HG02840 (cell line): ENCODE data around the gene MX1.
"Not testable (repeated sequence)": the region's sequence is repeated elsewhere in the genome, so short reads cannot be mapped to it uniquely, and the experiment has no call there.

Experiments used
- ATAC-seq: cut with Tn5 transposase; IDR thresholded peaks from one replicate; pipeline ENCODE4 v1.9.1; 2021; ENCODE audit warnings: mild to moderate bottlenecking, moderate library complexity, moderate number of reproducible peaks; ENCODE audit not compliant: unreplicated experiment, low FRiP score

The MX1 gene

DNA sequence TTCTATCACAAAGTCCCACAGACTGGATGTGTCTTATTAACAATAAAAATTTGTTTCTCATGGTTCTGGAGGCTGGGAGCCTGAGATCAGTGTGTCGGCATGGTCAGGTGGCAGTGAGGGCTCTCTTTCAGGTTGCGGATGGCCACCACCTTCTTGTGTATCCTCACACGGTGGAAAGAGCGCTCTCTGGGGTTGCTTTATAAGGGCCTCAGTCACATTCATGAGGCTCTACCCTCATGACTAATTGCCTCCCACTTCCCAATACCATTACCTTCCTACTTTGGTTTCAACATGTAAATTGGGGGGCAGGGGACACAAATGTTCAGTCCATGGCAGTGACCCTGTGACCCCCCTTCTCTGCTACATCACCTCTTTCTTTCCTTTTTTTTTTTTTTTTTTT, 20.7 kb upstream of the MX1 start:
- ATAC-seq: no peak

DNA sequence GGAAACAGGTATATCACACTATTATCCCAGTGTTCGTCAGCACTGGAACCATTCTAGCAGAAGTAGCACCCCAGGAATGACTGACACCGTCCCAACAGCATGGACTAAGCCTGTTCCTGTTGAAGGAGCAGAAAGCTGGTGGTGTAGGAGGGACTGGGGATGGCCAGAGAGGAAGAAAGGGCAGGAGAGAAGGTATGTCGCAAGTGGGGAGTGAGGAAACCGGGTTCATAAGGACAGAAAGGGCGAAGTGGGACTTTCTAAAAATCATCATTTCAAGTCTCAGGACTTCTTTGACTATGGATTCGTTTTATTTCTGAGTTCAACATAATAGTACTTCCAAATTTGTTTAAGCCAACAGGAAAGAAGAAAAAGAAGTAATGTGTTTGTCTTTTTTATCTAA, 19.7 kb upstream of the MX1 start:
- ATAC-seq: no peak

DNA sequence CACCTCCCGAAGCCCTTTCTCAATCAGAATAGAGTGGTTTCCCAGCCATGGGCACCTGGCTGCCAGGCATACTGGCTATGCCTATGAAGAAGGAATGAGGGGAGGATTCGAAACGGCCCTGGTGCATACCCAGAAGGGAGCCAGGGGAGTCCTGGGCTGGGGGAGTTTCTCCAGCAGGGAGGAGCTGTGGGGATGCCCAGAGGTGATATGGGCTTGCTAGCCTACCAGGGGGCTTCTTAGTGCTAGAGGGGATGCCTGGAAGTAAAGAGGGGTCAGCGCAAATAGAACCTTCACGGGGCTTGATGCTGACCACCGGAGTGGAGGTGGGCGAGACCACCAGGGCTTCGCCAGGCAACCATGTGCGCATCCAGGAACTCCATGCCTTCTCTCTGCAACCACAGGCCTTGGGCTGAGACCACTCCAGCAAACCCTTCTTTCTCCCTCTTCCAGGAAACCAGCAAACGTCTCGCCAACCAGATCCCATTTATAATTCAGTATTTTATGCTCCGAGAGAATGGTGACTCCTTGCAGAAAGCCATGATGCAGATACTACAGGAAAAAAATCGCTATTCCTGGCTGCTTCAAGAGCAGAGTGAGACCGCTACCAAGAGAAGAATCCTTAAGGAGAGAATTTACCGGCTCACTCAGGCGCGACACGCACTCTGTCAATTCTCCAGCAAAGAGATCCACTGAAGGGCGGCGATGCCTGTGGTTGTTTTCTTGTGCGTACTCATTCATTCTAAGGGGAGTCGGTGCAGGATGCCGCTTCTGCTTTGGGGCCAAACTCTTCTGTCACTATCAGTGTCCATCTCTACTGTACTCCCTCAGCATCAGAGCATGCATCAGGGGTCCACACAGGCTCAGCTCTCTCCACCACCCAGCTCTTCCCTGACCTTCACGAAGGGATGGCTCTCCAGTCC, 18.2 kb upstream of the MX1 start:
- ATAC-seq: no peak

DNA sequence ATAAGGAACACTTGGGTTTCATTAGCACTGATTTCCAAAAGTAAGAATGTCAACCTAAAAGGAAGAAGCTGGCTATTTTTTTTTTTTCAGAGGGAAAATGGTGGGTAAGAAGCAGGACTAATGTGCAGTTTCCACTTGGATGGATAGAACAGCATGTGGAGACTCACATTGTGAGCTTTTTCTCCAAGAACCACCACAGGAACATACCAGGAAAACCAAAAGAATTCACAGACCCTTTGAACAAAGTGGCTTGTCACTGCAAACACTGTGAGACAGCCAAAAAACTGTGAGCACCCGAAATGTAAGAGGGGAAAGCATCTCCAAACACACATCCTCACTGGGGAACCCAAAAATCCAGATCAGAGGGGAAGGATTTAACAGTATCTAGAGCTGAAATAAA, 15.7 kb upstream of the MX1 start:
- ATAC-seq: no peak

DNA sequence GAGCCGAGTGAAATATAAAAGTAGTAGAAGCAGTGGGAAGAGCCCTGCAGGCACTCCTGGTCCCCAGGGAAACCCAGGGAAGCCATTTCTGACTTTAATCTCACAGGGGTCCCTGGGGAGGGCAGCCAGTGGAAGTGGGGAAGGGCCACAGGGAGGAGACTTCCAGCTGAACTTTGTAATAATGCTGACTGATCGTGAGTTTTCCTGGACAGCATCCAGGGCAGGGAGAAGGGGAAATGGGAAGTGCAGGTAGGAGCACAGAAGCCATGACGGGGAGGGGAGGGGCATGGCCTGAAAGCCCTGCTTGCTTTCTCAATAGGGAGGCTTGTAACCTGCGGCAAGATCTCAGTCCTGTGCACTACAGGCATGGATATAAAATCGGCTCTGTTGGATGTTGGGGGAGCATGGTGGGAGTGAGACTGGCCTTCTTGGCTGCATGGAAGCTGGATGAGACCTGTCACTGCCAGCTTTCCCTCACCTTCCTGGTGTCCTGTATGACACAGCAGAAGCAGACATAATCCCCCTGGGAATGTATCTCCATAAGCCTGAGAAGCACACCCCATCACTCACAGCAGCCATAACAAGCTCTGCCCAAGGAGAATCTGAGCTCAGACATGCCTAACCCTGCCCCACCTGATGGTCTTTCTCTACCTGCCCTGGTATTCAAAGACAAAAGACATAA, 15.1 kb upstream of the MX1 start:
- no peak for ATAC-seq

DNA sequence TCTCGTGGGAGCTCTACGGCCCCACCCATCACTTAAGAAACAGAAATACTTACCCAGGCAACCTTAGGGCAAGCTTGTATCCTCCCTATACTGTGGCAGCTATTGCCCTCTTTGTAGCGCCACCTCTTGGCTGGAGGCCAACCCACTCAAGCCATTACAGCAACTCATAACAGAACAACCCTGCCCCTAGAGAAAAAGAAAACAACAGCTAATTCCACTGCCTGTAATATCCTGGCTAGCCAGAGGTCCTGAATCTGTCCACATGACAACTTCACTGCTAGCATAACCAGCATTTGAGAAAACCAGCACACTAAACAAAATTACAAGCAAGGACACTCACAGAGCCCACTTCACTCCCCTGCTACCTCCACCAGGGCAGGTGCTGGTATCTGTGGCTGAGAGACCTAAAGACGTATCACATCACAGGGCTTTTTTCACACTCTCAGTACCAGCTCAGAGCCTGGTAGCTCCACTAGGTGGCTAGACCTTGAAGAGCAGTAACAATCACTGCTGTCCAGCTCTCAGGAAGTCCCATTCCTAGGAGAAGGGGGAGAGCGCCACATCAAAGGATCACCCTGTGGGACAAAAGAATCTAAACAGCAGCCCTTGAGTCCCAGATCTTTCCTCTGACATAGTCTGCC, 14.5 kb upstream of the MX1 start:
- ATAC-seq: no peak

DNA sequence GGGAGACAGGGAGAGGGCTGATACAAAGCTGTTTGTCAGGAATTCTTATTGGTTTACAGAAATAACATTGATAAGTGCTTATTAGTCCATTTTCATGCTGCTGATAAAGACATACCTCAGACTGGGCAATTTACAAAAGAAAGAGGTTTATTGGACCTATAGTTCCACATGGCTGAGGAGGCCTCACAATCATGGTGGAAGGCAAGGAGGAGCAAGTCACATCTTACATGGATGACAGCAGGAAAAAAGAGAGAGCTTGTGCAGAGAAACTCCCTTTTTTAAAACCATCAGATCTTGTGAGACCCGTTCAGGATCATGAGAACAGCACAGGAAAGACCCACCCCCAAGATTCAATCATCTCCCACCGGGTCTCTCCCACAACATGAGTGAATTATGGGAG, 8.5 kb upstream of the MX1 start:
- ATAC-seq: not testable (repeated sequence)

DNA sequence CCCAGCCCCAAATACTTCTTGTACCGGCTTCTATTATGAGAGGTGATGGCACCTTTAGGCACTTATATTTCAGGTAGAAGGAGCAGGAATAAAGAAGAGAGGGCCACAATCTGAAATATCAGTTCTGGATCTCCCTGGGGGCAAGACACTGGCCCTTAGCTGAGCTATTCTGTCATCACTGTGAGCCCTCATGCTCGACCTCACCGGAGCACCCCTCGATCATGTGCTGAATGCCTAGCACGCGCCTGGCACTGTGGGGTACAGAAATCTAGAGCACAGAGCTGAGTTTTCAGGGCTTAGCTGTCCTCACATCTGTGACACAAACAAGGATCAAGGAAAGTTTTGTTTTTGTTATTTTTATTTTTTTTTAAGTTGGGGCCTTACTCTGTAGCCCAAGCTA, 7.6 kb upstream of the MX1 start:
- no peak for ATAC-seq

DNA sequence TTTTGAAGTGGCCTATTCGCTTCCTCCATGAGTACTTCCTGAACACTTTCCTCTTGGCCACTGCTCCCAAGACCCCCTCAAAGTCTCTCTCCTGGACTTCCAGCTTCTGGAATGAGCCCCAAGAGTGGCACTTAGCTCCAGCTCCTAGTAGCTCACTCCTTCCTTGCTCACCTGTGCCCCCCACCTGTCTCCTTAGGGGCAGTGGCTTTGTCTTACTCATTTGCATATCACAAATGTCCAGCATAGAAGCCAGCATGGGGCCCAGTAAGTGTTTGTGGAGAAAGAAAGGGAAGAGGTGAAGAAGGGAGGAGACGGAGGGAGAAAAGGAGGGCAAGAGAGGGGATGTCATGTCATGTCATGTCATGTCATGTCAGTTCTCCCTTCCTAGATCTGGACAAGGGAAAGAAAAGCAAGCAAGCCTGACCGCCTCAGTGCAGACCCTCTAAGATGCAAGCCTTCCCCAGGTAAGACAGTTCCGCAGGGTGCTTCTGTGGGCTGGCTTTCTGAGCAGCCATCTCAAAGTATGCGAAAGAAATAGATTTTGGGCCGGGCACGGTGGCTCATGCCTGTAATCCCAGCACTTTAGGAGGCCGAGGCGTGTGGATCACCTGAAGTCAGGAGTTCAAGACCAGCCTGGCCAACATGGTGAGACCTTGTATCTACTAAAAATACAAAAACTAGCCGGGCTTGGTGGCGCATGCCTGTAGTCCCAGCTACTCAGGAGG, 6.9 kb upstream of the MX1 start:
- no peak for ATAC-seq

DNA sequence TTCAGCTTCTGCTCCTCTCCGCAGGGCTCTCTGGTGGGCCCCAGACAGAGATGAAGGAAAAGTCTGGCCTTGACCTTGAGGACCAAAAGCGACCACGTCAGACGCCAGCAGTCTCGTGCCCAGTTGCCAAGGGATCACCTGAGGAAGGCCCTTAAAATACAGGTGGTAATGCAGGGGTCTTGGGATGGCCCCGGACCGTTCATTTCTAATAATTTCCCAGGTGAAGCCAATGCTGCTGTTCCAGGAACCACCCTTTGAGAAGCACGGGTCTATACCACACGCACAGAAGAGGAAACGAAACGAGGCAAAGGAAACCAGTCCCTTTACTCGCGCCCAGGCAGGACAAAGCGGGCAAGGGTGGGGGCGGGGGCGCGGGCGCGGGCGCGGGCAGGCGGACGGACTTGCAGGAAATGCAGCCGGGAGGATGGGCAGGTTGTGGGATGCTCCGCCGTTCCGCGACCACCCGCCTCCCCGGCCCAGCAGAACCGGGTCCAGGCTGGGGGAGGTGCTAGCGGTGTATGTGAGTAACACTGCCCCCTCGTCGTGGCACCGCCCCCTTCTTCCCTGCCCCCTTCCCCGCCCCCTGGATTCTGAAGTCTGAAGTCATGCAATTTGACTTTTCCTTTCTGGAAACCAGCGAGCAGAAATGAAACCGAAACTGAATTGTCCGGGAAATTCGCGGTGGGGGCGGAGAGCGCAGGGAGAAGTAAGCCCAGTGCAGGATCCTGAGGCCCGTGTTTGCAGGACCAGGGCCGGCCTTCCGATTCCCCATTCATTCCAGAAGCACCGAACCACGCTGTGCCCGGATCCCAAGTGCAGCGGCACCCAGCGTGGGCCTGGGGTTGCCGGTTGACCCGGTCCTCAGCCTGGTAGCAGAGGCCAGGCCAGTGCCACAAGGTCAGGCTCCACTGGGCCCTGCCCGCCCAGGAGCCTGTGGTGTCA, 5.8 kb upstream of the MX1 start:
- no peak for ATAC-seq

DNA sequence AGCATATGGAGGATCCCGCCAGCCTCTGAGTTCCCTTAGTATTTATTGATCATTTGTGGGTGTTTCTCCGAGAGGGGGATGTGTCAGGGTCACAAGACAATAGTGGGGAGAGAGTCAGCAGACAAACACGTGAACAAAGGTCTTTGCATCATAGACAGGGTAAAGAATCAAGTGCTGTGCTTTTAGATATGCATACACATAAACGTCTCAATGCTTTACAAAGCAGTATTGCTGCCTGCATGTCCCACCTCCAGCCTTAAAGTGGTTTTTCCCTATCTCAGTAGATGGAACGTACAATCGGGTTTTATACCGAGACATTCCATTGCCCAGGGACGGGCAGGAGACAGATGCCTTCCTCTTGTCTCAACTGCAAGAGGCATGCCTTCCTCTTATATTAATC, 5.0 kb upstream of the MX1 start:
- ATAC-seq: not testable (repeated sequence)

DNA sequence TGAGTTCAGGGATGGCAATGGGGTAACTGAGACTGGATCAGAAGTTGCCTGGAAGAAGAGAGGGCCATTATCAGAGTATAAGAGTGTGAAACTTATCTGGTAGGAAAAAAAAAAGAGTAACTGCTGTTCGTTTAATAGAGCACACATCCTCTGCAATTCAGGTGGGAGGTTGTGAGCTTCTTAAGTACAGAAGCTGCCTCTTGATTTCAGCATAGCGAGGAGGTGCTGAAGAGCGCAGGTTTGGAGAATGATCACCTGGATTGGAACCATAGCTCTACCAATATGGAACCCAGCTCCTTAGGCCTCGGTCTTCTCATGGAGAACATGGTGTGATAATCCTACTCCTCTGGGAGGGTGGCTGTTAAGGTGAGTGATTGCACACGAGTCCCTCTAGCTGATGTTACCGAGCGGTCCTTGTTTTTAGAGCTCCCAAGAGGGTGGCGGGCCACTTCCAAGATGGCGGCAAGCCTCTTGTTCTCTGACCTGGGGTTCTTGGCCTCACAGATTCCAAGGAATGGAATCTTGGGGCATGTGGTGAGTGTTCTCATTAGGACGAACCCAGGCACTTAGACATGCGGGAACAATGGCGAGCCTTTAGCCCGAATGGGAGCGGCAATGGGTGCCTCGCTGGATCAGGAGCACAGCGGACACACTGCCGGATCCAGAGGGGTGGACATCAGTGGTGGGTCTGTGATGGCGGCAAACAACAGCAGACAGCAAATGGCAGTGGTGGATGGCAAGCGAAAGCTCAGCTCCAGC, 3.3 kb upstream of the MX1 start:
- ATAC-seq: no peak

DNA sequence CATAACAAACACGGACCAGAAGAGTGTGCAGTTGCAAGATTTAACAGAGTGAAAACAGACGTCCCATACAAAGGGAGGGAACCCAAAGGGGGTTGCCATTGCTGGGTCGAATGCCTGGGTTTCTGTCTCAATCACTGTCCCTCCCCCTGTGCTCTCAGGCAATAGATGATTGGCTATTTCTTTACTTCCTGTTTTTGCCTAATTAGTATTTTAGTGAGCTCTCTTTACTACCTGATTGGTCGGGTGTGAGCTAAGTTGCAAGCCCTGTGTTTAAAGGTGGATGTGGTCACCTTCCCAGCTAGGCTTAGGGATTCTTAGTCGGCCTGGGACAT, 2.8 kb upstream of the MX1 start:
- ATAC-seq: not testable (repeated sequence)

DNA sequence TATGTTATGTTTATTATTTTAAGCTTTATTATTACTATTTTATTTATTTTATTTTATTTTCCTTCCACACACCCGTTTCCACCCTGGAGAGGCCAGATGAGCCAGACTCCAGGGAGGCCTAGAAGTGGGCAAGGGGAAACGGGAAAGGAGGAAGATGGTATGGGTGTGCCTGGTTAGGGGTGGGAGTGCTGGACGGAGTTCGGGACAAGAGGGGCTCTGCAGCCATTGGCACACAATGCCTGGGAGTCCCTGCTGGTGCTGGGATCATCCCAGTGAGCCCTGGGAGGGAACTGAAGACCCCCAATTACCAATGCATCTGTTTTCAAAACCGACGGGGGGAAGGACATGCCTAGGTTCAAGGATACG, 468 bp upstream of the MX1 start:
- no peak for ATAC-seq

DNA sequence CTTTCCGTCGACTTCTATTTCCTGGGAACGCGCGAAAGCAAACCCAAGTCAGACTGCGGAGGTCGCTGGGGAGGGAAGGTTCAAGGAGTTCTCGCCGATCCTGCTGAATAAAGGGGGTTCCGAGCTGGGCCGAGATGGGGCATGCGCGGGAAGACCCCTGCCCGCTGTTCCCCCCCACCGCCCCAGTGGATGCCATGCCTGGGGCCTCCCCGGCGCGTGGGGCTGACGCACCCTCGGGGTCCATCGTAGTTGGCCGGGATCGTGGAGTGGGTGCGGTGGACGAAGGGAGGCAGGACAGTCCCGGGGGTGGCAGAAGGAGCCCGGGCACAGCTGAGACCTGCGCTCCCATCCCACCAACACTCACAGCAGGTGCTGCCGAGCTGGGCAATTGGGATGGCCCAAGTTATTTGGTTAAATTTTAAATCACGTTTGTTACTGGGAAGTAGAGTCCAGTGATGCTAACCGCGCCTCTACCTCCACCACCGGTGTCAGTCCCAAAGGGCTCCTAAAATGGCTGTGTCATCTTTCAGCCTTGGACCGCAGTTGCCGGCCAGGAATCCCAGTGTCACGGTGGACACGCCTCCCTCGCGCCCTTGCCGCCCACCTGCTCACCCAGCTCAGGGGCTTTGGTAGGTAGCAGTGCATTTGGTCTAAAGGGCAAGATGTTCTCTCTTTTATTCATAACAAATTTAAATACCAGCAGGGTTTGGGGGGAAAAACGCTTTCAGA, 801 bp downstream of the MX1 start:
- no peak for ATAC-seq

DNA sequence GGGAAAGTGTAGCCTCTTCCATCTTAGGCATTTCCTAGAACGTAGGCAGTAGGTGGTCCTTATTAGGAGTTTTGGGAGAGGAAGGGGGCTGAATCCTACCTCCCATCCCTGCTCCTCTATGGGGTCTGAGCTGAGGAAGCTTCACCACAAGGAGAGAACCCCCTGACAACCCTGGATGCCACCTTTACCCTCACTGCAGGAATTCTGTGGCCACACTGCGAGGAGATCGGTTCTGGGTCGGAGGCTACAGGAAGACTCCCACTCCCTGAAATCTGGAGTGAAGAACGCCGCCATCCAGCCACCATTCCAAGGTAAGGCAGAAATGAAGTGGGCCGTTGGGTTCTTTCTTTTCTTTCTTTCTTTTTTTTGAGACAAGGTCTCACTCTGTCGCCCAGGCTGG, 1.5 kb downstream of the MX1 start:
- ATAC-seq: no peak

DNA sequence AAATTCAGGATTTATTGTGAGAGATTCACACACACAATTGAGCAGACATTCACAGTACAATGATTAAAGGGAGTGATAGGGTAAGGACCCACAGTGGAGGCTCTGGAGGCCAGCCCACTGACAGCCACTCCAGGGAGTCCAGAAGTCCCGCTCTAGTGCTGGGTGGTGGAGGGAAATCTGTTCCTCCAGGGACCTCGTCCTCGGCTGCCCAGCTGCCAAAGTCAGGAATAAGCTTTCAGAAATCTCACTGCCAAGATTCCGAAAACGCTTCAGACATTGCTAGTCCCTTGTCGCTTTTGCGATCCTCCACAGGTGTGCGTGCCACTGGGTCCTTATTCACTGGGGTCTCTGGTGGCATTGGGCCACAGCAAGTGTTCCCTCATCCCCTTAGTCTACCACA, 2.3 kb downstream of the MX1 start:
- ATAC-seq: no peak

DNA sequence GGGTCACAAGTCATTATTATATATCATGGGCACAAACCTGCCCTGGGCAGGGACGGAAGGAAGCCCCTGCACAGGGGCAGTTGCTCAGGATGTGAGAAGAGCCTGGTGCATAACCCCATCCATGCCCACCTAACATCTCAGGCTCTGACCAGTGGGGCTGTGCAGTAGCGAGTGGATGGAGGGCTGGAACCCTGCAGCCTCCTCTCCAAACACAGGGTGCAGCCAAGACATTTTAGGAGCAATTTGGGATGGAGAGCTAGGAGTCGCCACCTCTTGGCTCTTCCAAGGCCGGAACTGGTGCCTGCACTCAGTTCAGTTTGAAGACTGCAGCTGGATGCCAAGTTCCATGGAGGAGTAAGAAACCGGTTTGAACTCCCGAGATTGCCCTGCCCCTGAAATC, 2.8 kb downstream of the MX1 start:
- ATAC-seq: no peak

DNA sequence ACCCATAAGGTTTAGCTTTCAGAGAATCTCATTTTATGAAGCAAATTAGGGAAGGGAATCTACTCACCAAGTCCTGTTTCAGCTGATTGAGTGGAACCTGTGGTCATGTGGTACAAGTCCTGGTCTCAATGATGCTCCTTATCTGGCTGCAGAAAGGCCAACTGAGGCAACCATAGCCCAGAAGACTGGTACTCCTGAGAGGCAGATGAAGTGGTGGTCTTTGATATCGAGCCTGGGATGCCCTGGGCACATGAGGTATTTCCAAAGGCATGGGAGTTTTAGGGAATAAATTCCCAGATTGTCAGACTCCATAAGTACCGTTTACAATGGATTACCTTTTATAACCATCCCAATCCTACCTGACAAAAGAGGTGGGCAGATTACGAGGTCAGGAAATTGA, 3.3 kb downstream of the MX1 start:
- ATAC-seq: no peak
